ENCODE measurements around the gene AKT2.

Gene AKT2

GRCh38 chr19:40244579-40245317 lies 40.4 kb downstream of the AKT2 start:
- Mint-ChIP-seq H3K4me3 (no peak overlapping the region), H3K27me3 (ENCODE audit: low read depth) (no peaks in the 10 kb centered on the region), H3K27ac (no peak overlapping the region), H3K9me3 (no peaks in the 10 kb centered on the region), H3K36me3 (ENCODE audit: low read depth) (peaks cover 6% of the 10 kb centered on the region), H3K4me1 (ENCODE audit: low read depth) (no peaks in the 10 kb centered on the region)

- H3K36me3 Mint-ChIP-seq (ENCODE audit: low read depth): peaks cover 6% of the 10 kb centered on the region
- H3K4me1 Mint-ChIP-seq (ENCODE audit: low read depth): no peaks in the 10 kb centered on the region
- H3K27ac Mint-ChIP-seq: no peak overlapping the region
- H3K4me3 Mint-ChIP-seq: no peak overlapping the region
- H3K27me3 Mint-ChIP-seq (ENCODE audit: low read depth): no peaks in the 10 kb centered on the region
- no peaks in the 10 kb centered on the region for H3K9me3 Mint-ChIP-seq
Observed at GRCh38 chr19:40243181-40243580, 42.0 kb downstream of the AKT2 start.

- H3K36me3 Mint-ChIP-seq (ENCODE audit: low read depth): peaks cover 8% of the 10 kb centered on the region
- H3K4me1 Mint-ChIP-seq (ENCODE audit: low read depth): no peaks in the 10 kb centered on the region
- H3K9me3 Mint-ChIP-seq: no peaks in the 10 kb centered on the region
- no peaks in the 10 kb centered on the region for H3K27me3 Mint-ChIP-seq (ENCODE audit: low read depth)
- H3K27ac Mint-ChIP-seq: no peak overlapping the region
- H3K4me3 Mint-ChIP-seq: no peak overlapping the region
Observed at GRCh38 chr19:40242480-40242879, 42.7 kb downstream of the AKT2 start.

GRCh38 chr19:40241809-40242384 lies 43.2 kb downstream of the AKT2 start:
- H3K36me3 Mint-ChIP-seq (ENCODE audit: low read depth): peaks cover 10% of the 10 kb centered on the region
- H3K9me3 Mint-ChIP-seq: no peaks in the 10 kb centered on the region
- H3K4me3 Mint-ChIP-seq: no peak overlapping the region
- no peaks in the 10 kb centered on the region for H3K4me1 Mint-ChIP-seq (ENCODE audit: low read depth)
- H3K27ac Mint-ChIP-seq: no peak overlapping the region
- H3K27me3 Mint-ChIP-seq (ENCODE audit: low read depth): no peaks in the 10 kb centered on the region

DNA sequence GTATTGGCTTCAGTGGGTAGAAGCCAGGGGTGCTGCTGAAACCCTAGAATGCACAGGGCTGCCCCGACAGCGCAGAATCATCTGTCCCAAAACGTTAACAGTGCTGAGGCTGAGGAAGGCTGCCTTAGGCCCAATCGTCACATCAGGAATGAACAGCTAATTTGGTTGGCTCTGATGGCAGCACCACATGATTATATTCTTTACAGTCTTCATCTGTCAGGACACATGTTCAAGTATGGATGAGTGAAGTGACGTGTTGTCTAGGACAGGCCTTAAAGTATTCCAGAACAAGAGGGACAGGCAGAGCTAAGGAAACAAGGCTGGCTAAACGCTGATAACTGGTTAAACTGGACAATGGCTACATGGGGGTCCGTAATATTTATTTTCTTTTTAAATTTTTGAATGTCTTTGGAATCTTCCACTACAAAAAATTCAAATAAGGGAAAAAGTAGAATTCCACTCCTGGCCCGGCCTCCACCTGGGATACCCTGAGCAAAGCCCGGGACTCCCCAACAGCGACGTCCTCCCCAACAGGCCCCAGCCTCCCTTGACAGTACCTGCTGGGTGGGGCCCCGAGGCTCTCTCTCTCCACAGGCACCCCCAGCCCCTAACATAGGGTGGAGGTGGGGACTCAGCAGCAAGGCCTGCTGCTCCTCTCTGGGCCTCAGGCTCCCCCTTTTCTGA lies 43.9 kb downstream of the AKT2 start:
- H3K36me3 Mint-ChIP-seq (ENCODE audit: low read depth): peaks cover 15% of the 10 kb centered on the region
- no peak overlapping the region for H3K27ac Mint-ChIP-seq
- H3K4me3 Mint-ChIP-seq: no peak overlapping the region
- H3K4me1 Mint-ChIP-seq (ENCODE audit: low read depth): no peaks in the 10 kb centered on the region
- H3K9me3 Mint-ChIP-seq: no peaks in the 10 kb centered on the region
- H3K27me3 Mint-ChIP-seq (ENCODE audit: low read depth): no peaks in the 10 kb centered on the region

- no peak overlapping the region for H3K4me3 Mint-ChIP-seq
- no peaks in the 10 kb centered on the region for H3K4me1 Mint-ChIP-seq (ENCODE audit: low read depth)
- peaks cover 15% of the 10 kb centered on the region for H3K36me3 Mint-ChIP-seq (ENCODE audit: low read depth)
- no peak overlapping the region for H3K27ac Mint-ChIP-seq
- no peaks in the 10 kb centered on the region for H3K27me3 Mint-ChIP-seq (ENCODE audit: low read depth)
- no peaks in the 10 kb centered on the region for H3K9me3 Mint-ChIP-seq
Observed at GRCh38 chr19:40240332-40240731, 44.8 kb downstream of the AKT2 start.

DNA sequence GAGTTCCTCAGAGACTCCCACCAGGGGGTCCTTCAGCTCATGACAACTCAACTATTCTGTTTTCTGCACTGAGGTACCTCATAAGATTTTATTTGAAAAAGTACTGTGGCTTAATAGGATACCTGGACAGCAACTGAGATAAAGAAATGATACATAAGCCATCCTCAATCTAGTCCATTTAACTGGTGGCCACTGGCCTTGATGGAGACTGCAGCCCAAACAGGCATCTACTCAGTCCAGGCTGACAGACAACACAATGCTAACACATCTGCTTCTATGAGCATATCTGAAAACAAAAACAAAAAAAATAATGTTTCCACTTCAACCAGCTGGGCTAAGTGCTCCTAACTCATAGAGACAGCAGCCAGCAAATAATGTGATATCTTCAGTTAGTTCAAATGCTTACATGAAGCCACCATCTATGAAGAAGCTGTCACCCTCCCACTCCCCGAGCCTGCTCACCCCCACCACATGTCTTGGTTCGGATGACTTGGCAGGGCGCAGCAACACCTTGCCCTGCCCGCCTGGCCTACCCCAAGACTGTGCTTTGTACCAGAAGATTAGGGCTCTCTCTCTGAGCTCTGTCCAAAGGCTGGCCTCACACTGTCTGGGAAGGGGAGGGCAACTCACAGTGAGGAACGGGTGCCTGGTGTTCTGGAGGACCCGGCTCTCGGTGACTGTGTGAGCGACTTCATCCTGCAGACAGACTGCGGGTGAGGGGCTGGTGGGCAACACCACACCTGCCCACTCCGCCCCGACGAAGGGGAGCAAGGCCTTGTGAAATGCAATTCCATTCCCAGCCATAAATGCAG lies 45.5 kb downstream of the AKT2 start:
- Mint-ChIP-seq H3K4me3 (no peak overlapping the region), H3K27me3 (ENCODE audit: low read depth) (no peaks in the 10 kb centered on the region), H3K4me1 (ENCODE audit: low read depth) (no peaks in the 10 kb centered on the region), H3K27ac (no peak overlapping the region), H3K9me3 (no peaks in the 10 kb centered on the region), H3K36me3 (ENCODE audit: low read depth) (peaks cover 18% of the 10 kb centered on the region)

- no peak overlapping the region for H3K27ac Mint-ChIP-seq
- H3K9me3 Mint-ChIP-seq: no peaks in the 10 kb centered on the region
- no peaks in the 10 kb centered on the region for H3K4me1 Mint-ChIP-seq (ENCODE audit: low read depth)
- H3K4me3 Mint-ChIP-seq: no peak overlapping the region
- H3K36me3 Mint-ChIP-seq (ENCODE audit: low read depth): peaks cover 20% of the 10 kb centered on the region
- H3K27me3 Mint-ChIP-seq (ENCODE audit: low read depth): no peaks in the 10 kb centered on the region
Observed at GRCh38 chr19:40238775-40239174, 46.4 kb downstream of the AKT2 start.

GRCh38 chr19:40237791-40238190 lies 47.4 kb downstream of the AKT2 start:
- H3K9me3 Mint-ChIP-seq: no peaks in the 10 kb centered on the region
- H3K4me1 Mint-ChIP-seq (ENCODE audit: low read depth): no peaks in the 10 kb centered on the region
- H3K27me3 Mint-ChIP-seq (ENCODE audit: low read depth): no peaks in the 10 kb centered on the region
- H3K36me3 Mint-ChIP-seq (ENCODE audit: low read depth): peaks cover 20% of the 10 kb centered on the region
- H3K27ac Mint-ChIP-seq: no peak overlapping the region
- H3K4me3 Mint-ChIP-seq: no peak overlapping the region

GRCh38 chr19:40236366-40236765 lies 48.8 kb downstream of the AKT2 start:
- Mint-ChIP-seq H3K27ac (no peak overlapping the region), H3K4me1 (ENCODE audit: low read depth) (no peaks in the 10 kb centered on the region), H3K36me3 (ENCODE audit: low read depth) (peaks cover 18% of the 10 kb centered on the region), H3K9me3 (no peaks in the 10 kb centered on the region), H3K27me3 (ENCODE audit: low read depth) (no peaks in the 10 kb centered on the region), H3K4me3 (no peak overlapping the region)

- peaks cover 16% of the 10 kb centered on the region for H3K36me3 Mint-ChIP-seq (ENCODE audit: low read depth)
- H3K4me3 Mint-ChIP-seq: no peak overlapping the region
- no peaks in the 10 kb centered on the region for H3K27me3 Mint-ChIP-seq (ENCODE audit: low read depth)
- no peaks in the 10 kb centered on the region for H3K4me1 Mint-ChIP-seq (ENCODE audit: low read depth)
- H3K9me3 Mint-ChIP-seq: no peaks in the 10 kb centered on the region
- H3K27ac Mint-ChIP-seq: no peak overlapping the region
Observed at GRCh38 chr19:40236026-40236355, 49.2 kb downstream of the AKT2 start.

- H3K27ac Mint-ChIP-seq: no peak overlapping the region
- H3K36me3 Mint-ChIP-seq (ENCODE audit: low read depth): peaks cover 16% of the 10 kb centered on the region
- no peak overlapping the region for H3K4me3 Mint-ChIP-seq
- H3K27me3 Mint-ChIP-seq (ENCODE audit: low read depth): no peaks in the 10 kb centered on the region
- H3K9me3 Mint-ChIP-seq: no peaks in the 10 kb centered on the region
- no peaks in the 10 kb centered on the region for H3K4me1 Mint-ChIP-seq (ENCODE audit: low read depth)
Observed at GRCh38 chr19:40235238-40236025, 49.7 kb downstream of the AKT2 start.

- Mint-ChIP-seq H3K36me3 (ENCODE audit: low read depth) (peaks cover 16% of the 10 kb centered on the region), H3K4me3 (no peak overlapping the region), H3K27me3 (ENCODE audit: low read depth) (no peaks in the 10 kb centered on the region), H3K4me1 (ENCODE audit: low read depth) (peaks cover 2% of the 10 kb centered on the region), H3K27ac (no peak overlapping the region), H3K9me3 (no peaks in the 10 kb centered on the region)
Observed at GRCh38 chr19:40234429-40235237, 50.5 kb downstream of the AKT2 start.

Measured in T-helper 1 cell treated with Interleukin-12 subunit alpha and Interleukin-12 subunit beta and Interleukin-4 antibody, amounts not matched to agents 30 μg/mL and 1 μg/mL, for 36 hours (primary cell).